ENCODE data around the gene MECP2.

The MECP2 gene

GRCh38 chrX:154032160-154032559 is 65.4 kb downstream of the MECP2 start:
- no peak for DNase-seq

GRCh38 chrX:154030715-154031305 is 66.7 kb downstream of the MECP2 start:
- DNase-seq: no peak

GRCh38 chrX:154030266-154030665 is 67.3 kb downstream of the MECP2 start:
- DNase-seq: no peak

GRCh38 chrX:154029439-154029838 is 68.1 kb downstream of the MECP2 start:
- DNase-seq: no peak

- DNase-seq: no peak
These were observed 68.9 kb downstream of the MECP2 start for GRCh38 chrX:154028502-154029184.

GRCh38 chrX:154027986-154028385 is 69.5 kb downstream of the MECP2 start:
- DNase-seq: no peak

- no peak for DNase-seq
These were observed 70.5 kb downstream of the MECP2 start for GRCh38 chrX:154027022-154027402.

- peak; percentile 23 for DNase-seq
These were observed 71.1 kb downstream of the MECP2 start for GRCh38 chrX:154026136-154027021.

GRCh38 chrX:154025230-154025629 is 72.3 kb downstream of the MECP2 start:
- DNase-seq: no peak

- DNase-seq: no peak
These were observed 73.2 kb downstream of the MECP2 start for GRCh38 chrX:154024271-154024670.

GRCh38 chrX:154023276-154024000 is 74.1 kb downstream of the MECP2 start:
- no peak for DNase-seq

- no peak for DNase-seq
These were observed 75.4 kb downstream of the MECP2 start for GRCh38 chrX:154022108-154022507.

GRCh38 chrX:154021131-154021611 is 76.3 kb downstream of the MECP2 start:
- peak; percentile 48 for DNase-seq

GRCh38 chrX:154020536-154021115 is 76.9 kb downstream of the MECP2 start:
- DNase-seq: no peak

- peak; percentile 57 for DNase-seq
These were observed 77.6 kb downstream of the MECP2 start, which contains the start of gene IRAK1 for GRCh38 chrX:154019633-154020528. Gene IRAK1, minus strand, starts transcription at chrX:154019902. Its CDS starts 90 bp downstream, at chrX:154019812.

GRCh38 chrX:154019061-154019621 is 78.4 kb downstream of the MECP2 start:
- no peak for DNase-seq

GRCh38 chrX:154018518-154019060 is 78.9 kb downstream of the MECP2 start:
- DNase-seq: no peak

GRCh38 chrX:154017766-154018517 is 79.6 kb downstream of the MECP2 start:
- DNase-seq: no peak

GRCh38 chrX:154016366-154017076 is 81.0 kb downstream of the MECP2 start:
- DNase-seq: no peak

Data from fibroblast of skin of abdomen (primary cell).